ENCODE results near the gene KIF26B. TPM values are rescaled to one million over a fixed set of nuclear protein-coding genes. Genes with fewer than 3 reads are reported as not detected.

The KIF26B gene
- total RNA-seq, 4 donors from 2014 or later: 0.20 to 0.79 (median 0.41) TPM; not detected in 1

GRCh38 chr1:245198748-245199516, 44.1 kb downstream of the KIF26B start:
- no peak for DNase-seq
- in situ Hi-C loops (cut with MboI; ENCODE audit: low pct_ligation_motif_present in 1 of 4, low pct_unique_long_range_greater_than_20kb in 1 of 4, low sequenced_read_pairs in 3 of 4) (no loop called here), intact Hi-C loops (cut with DNase I; ENCODE audit: low total_unique reads) (no loop called here)
- H3K9me3 ChIP-seq: no peaks in the 10 kb centered on the region
- no peaks in the 10 kb centered on the region for H3K27me3 ChIP-seq
- no peaks in the 10 kb centered on the region for H3K36me3 ChIP-seq
- no peak overlapping the region for H3K4me3 ChIP-seq
- WGBS, 2 donors (ENCODE audit: low coverage in 1 of 2): 45 to 56% methylated on average over 11 to 12 of the region's 12 CpGs
- H3K27ac ChIP-seq: no peak overlapping the region
- H3K4me1 ChIP-seq: no peaks in the 10 kb centered on the region
- TF ChIP-seq POLR2A (IDR thresholded peaks at IDR 0.05) (no peak), POLR2AphosphoS5 (IDR thresholded peaks at IDR 0.05) (no peak), EP300 (IDR thresholded peaks at IDR 0.05; ENCODE audit: low read depth) (no peak), CTCF (IDR thresholded peaks at IDR 0.05) (no peak)

GRCh38 chr1:245200146-245200545, 45.4 kb downstream of the KIF26B start:
- intact Hi-C loops (cut with DNase I; ENCODE audit: low total_unique reads) (loop anchor here (5.0 kb wide), 1 partner anchor 1537 kb away; no protein-coding TSS in a partner anchor), in situ Hi-C loops (cut with MboI; ENCODE audit: low pct_ligation_motif_present in 1 of 4, low pct_unique_long_range_greater_than_20kb in 1 of 4, low sequenced_read_pairs in 3 of 4) (no loop called here)
- no peak for DNase-seq
- Histone ChIP-seq H3K36me3 (no peaks in the 10 kb centered on the region), H3K27ac (no peak overlapping the region), H3K27me3 (no peaks in the 10 kb centered on the region), H3K4me1 (no peaks in the 10 kb centered on the region), H3K4me3 (no peak overlapping the region), H3K9me3 (no peaks in the 10 kb centered on the region)
- TF ChIP-seq POLR2A (IDR thresholded peaks at IDR 0.05) (no peak), POLR2AphosphoS5 (IDR thresholded peaks at IDR 0.05) (no peak), EP300 (IDR thresholded peaks at IDR 0.05; ENCODE audit: low read depth) (no peak), CTCF (IDR thresholded peaks at IDR 0.05) (no peak)
- 68 to 81% methylated on average over 4 of the region's 4 CpGs for WGBS, 2 donors (ENCODE audit: low coverage in 1 of 2)

- Histone ChIP-seq H3K4me3 (no peak overlapping the region), H3K27ac (no peak overlapping the region), H3K36me3 (no peaks in the 10 kb centered on the region), H3K27me3 (no peaks in the 10 kb centered on the region), H3K9me3 (peaks cover 0 to 3% of the 10 kb centered on the region in 2 donors), H3K4me1 (no peaks in the 10 kb centered on the region)
- DNase-seq: no peak
- no peak for TF ChIP-seq POLR2AphosphoS5 (IDR thresholded peaks at IDR 0.05)
- TF ChIP-seq CTCF (IDR thresholded peaks at IDR 0.05): no peak
- TF ChIP-seq EP300 (IDR thresholded peaks at IDR 0.05; ENCODE audit: low read depth): no peak
- TF ChIP-seq POLR2A (IDR thresholded peaks at IDR 0.05): no peak
- WGBS, 2 donors (ENCODE audit: low coverage in 1 of 2): 72 to 73% methylated on average over 4 of the region's 4 CpGs
- in situ Hi-C loops (cut with MboI; ENCODE audit: low pct_ligation_motif_present in 1 of 4, low pct_unique_long_range_greater_than_20kb in 1 of 4, low sequenced_read_pairs in 3 of 4) (no loop called here), intact Hi-C loops (cut with DNase I; ENCODE audit: low total_unique reads) (loop anchor here (5.0 kb wide), 1 partner anchor 1536 kb away; no protein-coding TSS in a partner anchor)
Observed at GRCh38 chr1:245201201-245201600, 46.4 kb downstream of the KIF26B start.

- no peak overlapping the region for H3K27ac ChIP-seq
- intact Hi-C loops (cut with DNase I; ENCODE audit: low total_unique reads): loop anchor here (5.0 kb wide), 1 partner anchor 1535 kb away; no protein-coding TSS in a partner anchor
- H3K36me3 ChIP-seq: no peaks in the 10 kb centered on the region
- no peaks in the 10 kb centered on the region for H3K27me3 ChIP-seq
- H3K9me3 ChIP-seq: peaks cover under 1 to 10% of the 10 kb centered on the region in 2 donors
- WGBS, 2 donors (ENCODE audit: low coverage in 1 of 2): 64 to 72% methylated on average over 3 to 5 of the region's 5 CpGs
- DNase-seq: no peak
- in situ Hi-C loops (cut with MboI; ENCODE audit: low pct_ligation_motif_present in 1 of 4, low pct_unique_long_range_greater_than_20kb in 1 of 4, low sequenced_read_pairs in 3 of 4): no loop called here
- H3K4me1 ChIP-seq: no peaks in the 10 kb centered on the region
- H3K4me3 ChIP-seq: no peak overlapping the region
- no peak for TF ChIP-seq CTCF (IDR thresholded peaks at IDR 0.05)
- no peak for TF ChIP-seq POLR2A (IDR thresholded peaks at IDR 0.05)
- TF ChIP-seq EP300 (IDR thresholded peaks at IDR 0.05; ENCODE audit: low read depth): no peak
- TF ChIP-seq POLR2AphosphoS5 (IDR thresholded peaks at IDR 0.05): no peak
Observed at GRCh38 chr1:245201827-245202226, 47.0 kb downstream of the KIF26B start.

Data from transverse colon (tissue), 4 donors.